Measurements from ENCODE around the gene TSPEAR.

Gene TSPEAR

DNA sequence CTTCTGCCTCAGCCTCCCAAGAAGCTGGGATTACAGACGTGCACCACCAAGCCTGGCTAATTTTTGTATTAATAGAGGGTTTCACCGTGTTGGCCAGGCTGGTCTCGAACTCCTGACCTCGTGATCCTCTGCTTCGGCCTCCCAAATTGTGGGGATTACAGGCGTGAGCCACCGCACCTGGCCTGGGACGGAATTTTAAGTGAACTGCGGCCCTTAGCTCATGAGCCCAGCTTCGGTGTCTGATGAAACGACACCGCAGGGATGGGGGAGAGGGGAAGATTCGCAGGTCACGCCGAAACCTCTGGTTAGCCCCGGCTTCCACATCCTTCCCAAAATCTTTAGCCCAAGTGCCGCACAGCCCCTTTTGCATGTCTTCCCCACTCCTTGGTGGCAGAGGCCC, 217.0 kb downstream of the TSPEAR start:
- Histone ChIP-seq H3K4me1 (ENCODE audit: insufficient read depth, low read length, severe bottlenecking) (no peaks in the 10 kb centered on the region), H3K9ac (ENCODE audit: low read length) (no peak overlapping the region), H3K79me2 (ENCODE audit: insufficient read depth, low read length) (no peaks in the 10 kb centered on the region), H3K9me3 (ENCODE audit: low read length) (0 out of 2 replicates have a peak, but pooled peaks cover 8% of the 10 kb centered on the region), H2AFZ (ENCODE audit: low read length) (no peak overlapping the region), H3K36me3 (ENCODE audit: insufficient read depth, low read length) (no peaks in the 10 kb centered on the region; the same call in 1 of the 2 replicates), H3F3A (ENCODE audit: insufficient read depth, low read length) (no peaks in the 10 kb centered on the region), H3K4me3 (ENCODE audit: low read depth, low read length, poor library complexity, severe bottlenecking) (no peak overlapping the region), H3K27me3 (ENCODE audit: insufficient read depth, low read length) (peaks cover 19% of the 10 kb centered on the region; the same call in 1 of the 2 replicates), H4K20me1 (ENCODE audit: insufficient read depth, low read length) (no peaks in the 10 kb centered on the region), H3K9me2 (ENCODE audit: low read depth, low read length) (no peaks in the 10 kb centered on the region), H3K4me2 (ENCODE audit: low read length) (no peak overlapping the region), H3K27ac (ENCODE audit: low read depth, low read length, poor library complexity, severe bottlenecking) (no peak overlapping the region)
- TF ChIP-seq EZH2 (IDR thresholded peaks at IDR 0.05; ENCODE audit: borderline replicate concordance, low read length) (no peak), CTCF (IDR thresholded peaks at IDR 0.05; ENCODE audit: low read length) (no peak)

- Histone ChIP-seq H3K9ac (ENCODE audit: low read length) (no peak overlapping the region), H3K27ac (ENCODE audit: low read depth, low read length, poor library complexity, severe bottlenecking) (no peak overlapping the region), H3K4me1 (ENCODE audit: insufficient read depth, low read length, severe bottlenecking) (no peaks in the 10 kb centered on the region), H3K27me3 (ENCODE audit: insufficient read depth, low read length) (peaks cover 25% of the 10 kb centered on the region; the same call in 1 of the 2 replicates), H2AFZ (ENCODE audit: low read length) (no peak overlapping the region), H3K4me2 (ENCODE audit: low read length) (no peak overlapping the region), H3K9me2 (ENCODE audit: low read depth, low read length) (no peaks in the 10 kb centered on the region), H3K36me3 (ENCODE audit: insufficient read depth, low read length) (no peaks in the 10 kb centered on the region; the same call in 1 of the 2 replicates), H3K4me3 (ENCODE audit: low read depth, low read length, poor library complexity, severe bottlenecking) (no peak overlapping the region), H3F3A (ENCODE audit: insufficient read depth, low read length) (no peaks in the 10 kb centered on the region), H4K20me1 (ENCODE audit: insufficient read depth, low read length) (no peaks in the 10 kb centered on the region), H3K79me2 (ENCODE audit: insufficient read depth, low read length) (no peaks in the 10 kb centered on the region), H3K9me3 (ENCODE audit: low read length) (0 out of 2 replicates have a peak, but pooled peaks cover 8% of the 10 kb centered on the region)
- no peak for TF ChIP-seq CTCF (IDR thresholded peaks at IDR 0.05; ENCODE audit: low read length)
- TF ChIP-seq EZH2 (IDR thresholded peaks at IDR 0.05; ENCODE audit: borderline replicate concordance, low read length): no peak
Measured at GRCh38 chr21:44492567-44493385, 218.6 kb downstream of the TSPEAR start.

- H3K4me1 ChIP-seq (ENCODE audit: insufficient read depth, low read length, severe bottlenecking): no peaks in the 10 kb centered on the region
- H3K9me2 ChIP-seq (ENCODE audit: low read depth, low read length): no peaks in the 10 kb centered on the region
- no peak overlapping the region for H3K9ac ChIP-seq (ENCODE audit: low read length)
- H3F3A ChIP-seq (ENCODE audit: insufficient read depth, low read length): no peaks in the 10 kb centered on the region
- no peak overlapping the region for H2AFZ ChIP-seq (ENCODE audit: low read length)
- no peaks in the 10 kb centered on the region for H3K79me2 ChIP-seq (ENCODE audit: insufficient read depth, low read length)
- no peak overlapping the region for H3K4me3 ChIP-seq (ENCODE audit: low read depth, low read length, poor library complexity, severe bottlenecking)
- 0 out of 2 replicates have a peak, but pooled peaks cover 8% of the 10 kb centered on the region for H3K9me3 ChIP-seq (ENCODE audit: low read length)
- TF ChIP-seq EZH2 (IDR thresholded peaks at IDR 0.05; ENCODE audit: borderline replicate concordance, low read length): no peak
- TF ChIP-seq CTCF (IDR thresholded peaks at IDR 0.05; ENCODE audit: low read length): no peak
- no peaks in the 10 kb centered on the region for H4K20me1 ChIP-seq (ENCODE audit: insufficient read depth, low read length)
- H3K27ac ChIP-seq (ENCODE audit: low read depth, low read length, poor library complexity, severe bottlenecking): no peak overlapping the region
- no peak overlapping the region for H3K4me2 ChIP-seq (ENCODE audit: low read length)
- peaks cover 25% of the 10 kb centered on the region; the same call in 1 of the 2 replicates for H3K27me3 ChIP-seq (ENCODE audit: insufficient read depth, low read length)
- H3K36me3 ChIP-seq (ENCODE audit: insufficient read depth, low read length): no peaks in the 10 kb centered on the region; the same call in 1 of the 2 replicates
Measured at GRCh38 chr21:44490816-44491215, 220.6 kb downstream of the TSPEAR start.
